ENCODE measurements around the gene KMT2D. TPM values are rescaled to one million over a fixed set of nuclear protein-coding genes. Genes with fewer than 3 reads are reported as not detected.

Gene KMT2D
- total and polyA plus RNA-seq, 2 of the 8 experiments (the other 6 are each of a cell fraction or from before 2014, with no cell fraction given): 9.1 to 86.3 TPM

GRCh38 chr12:49055092-49055491, 5.5 kb downstream of the KMT2D start:
- ChIA-PET POLR2A (ENCODE audit: partially characterized antibody) (interaction anchor here (0.7 to 2.4 kb wide), 8 partner anchors 9 to 210 kb away, joined by 3 to 13 read pairs (median 4); no protein-coding TSS in a partner anchor), CTCF (ENCODE audit: partially characterized antibody) (interaction anchor here (0.7 to 3.2 kb wide), 9 partner anchors 9 to 88 kb away, joined by 3 to 35 read pairs (median 4); no protein-coding TSS in a partner anchor)
- Histone ChIP-seq H3K79me2 (ENCODE audit: control insufficient read depth in 1 of 2, insufficient read depth in 2 of 2, low read length in 2 of 2) (peaks cover 51 to 67% of the 10 kb centered on the region in 2 experiments), H4K20me1 (replicated peaks in 1 of 2; ENCODE audit: control insufficient read depth in 1 of 2, insufficient read depth in 2 of 2, low read length in 2 of 2) (peaks cover 44 to 74% of the 10 kb centered on the region in 2 experiments), H2BK12ac (ENCODE audit: low read depth, low read length) (no peak overlapping the region), H3K36me3 (ENCODE audit: control insufficient read depth in 2 of 4, insufficient read depth in 4 of 4, low read length in 3 of 4) (peaks cover 30 to 51% (median 46%) of the 10 kb centered on the region in 4 experiments), H3K9me3 (ENCODE audit: insufficient read depth in 2 of 2, low read depth in 1 of 2, low read length in 1 of 2) (no peaks in the 10 kb centered on the region), H3K14ac (ENCODE audit: insufficient read length) (no peak overlapping the region), H3K4ac (replicated peaks; ENCODE audit: insufficient read length, low read depth, low read length) (no peak overlapping the region), H3K18ac (ENCODE audit: extremely low read depth, low read length) (no peak overlapping the region), H3K9ac (replicated peaks in 1 of 4; ENCODE audit: extremely low read depth in 1 of 4, low read depth in 3 of 4, low read length in 3 of 4) (no peak overlapping the region), H2BK120ac (replicated peaks; ENCODE audit: low read depth, low read length) (no peak overlapping the region), H3K4me3 (ENCODE audit: extremely low read depth in 1 of 4, insufficient read depth in 2 of 4, low read depth in 3 of 4, low read length in 4 of 4) (no peak overlapping the region), H3K23ac (ENCODE audit: insufficient read length) (no peak overlapping the region), H4K5ac (ENCODE audit: insufficient read length, low read depth, low read length) (no peak overlapping the region), H2BK20ac (ENCODE audit: low read length) (no peak overlapping the region), H4K8ac (ENCODE audit: extremely low read depth, insufficient read depth, low read length) (no peak overlapping the region), H3K4me2 (ENCODE audit: insufficient read depth in 1 of 2, low read depth in 2 of 2, low read length in 2 of 2) (no peak overlapping the region; a peak in 1 of 4 replicates), H3K27ac (ENCODE audit: low read depth, low read length) (no peak overlapping the region), H3K27me3 (replicated peaks in 1 of 4; ENCODE audit: control insufficient read depth in 3 of 4, extremely low read depth in 1 of 4, insufficient read depth in 3 of 4, low read length in 3 of 4) (no peaks in the 10 kb centered on the region), H2BK15ac (ENCODE audit: low read length) (no peak overlapping the region), H4K91ac (replicated peaks; ENCODE audit: insufficient read length, low read length) (no peak overlapping the region), H2AK5ac (ENCODE audit: low read depth, low read length) (no peak overlapping the region), H3K4me1 (replicated peaks in 1 of 4; ENCODE audit: control insufficient read depth in 3 of 4, insufficient read depth in 4 of 4, low read length in 3 of 4) (peaks cover 9 to 37% (median 13%) of the 10 kb centered on the region in 4 experiments), H3K79me1 (ENCODE audit: low read depth, low read length) (peaks cover 35% of the 10 kb centered on the region), H2BK5ac (ENCODE audit: low read depth, low read length) (no peak overlapping the region), H3K23me2 (ENCODE audit: low read depth, low read length) (peaks cover 10% of the 10 kb centered on the region; the same call in 1 of the 2 replicates), H3K56ac (replicated peaks; ENCODE audit: insufficient read length, low read depth, low read length) (no peak overlapping the region), H2AFZ (ENCODE audit: low read length) (no peak overlapping the region)
- DNase-seq (ENCODE audit: low read depth in 1 of 2, low spot score in 2 of 2): no peak
- TF ChIP-seq BACH1 (IDR thresholded peaks at IDR 0.05; ENCODE audit: low read length) (no peak), ASH2L (IDR thresholded peaks at IDR 0.05; ENCODE audit: low read length) (no peak), CBX8 (IDR thresholded peaks at IDR 0.05; ENCODE audit: borderline replicate concordance, low read depth, low read length) (no peak), KDM5A (IDR thresholded peaks at IDR 0.05; ENCODE audit: low read length) (no peak), SRF (IDR thresholded peaks at IDR 0.05; ENCODE audit: low read depth, low read length) (no peak), GABPA (IDR thresholded peaks at IDR 0.05; ENCODE audit: borderline replicate concordance, insufficient read depth, low read length) (no peak), HDAC6 (IDR thresholded peaks at IDR 0.05; ENCODE audit: low read depth, low read length) (no peak)
- WGBS, 2 experiments (ENCODE audit: extremely low coverage in 1 of 2, insufficient coverage in 1 of 2, insufficient read length in 1 of 2, insufficient replicate concordance in 2 of 2, low coverage in 1 of 2, low lambda C conversion rate in 2 of 2, missing lambda C conversion rate in 1 of 2): 95% methylated on average over 4 of the region's 4 CpGs; no CpG with 5 or more reads in 1 of the 2 experiments
- no peak for FAIRE-seq

Measured in H1 (cell line).